Mammary epithelial cell (primary cell): ENCODE results near the gene TMEM140.

ENCODE experiments used
- EZH2 ChIP-seq: IDR thresholded peaks from 2 replicates; pipeline ENCODE4 v1.6.1; 2012; ENCODE audit warnings: low read length, inconsistent platforms, borderline replicate concordance
- TF ChIP-seq, protein P1 (sequence below), 2 donors: IDR thresholded peaks in 1 of 2; conservative IDR thresholded peaks in 1 of 2; 2 replicates each; pipeline ENCODE4 v1.5.1; 2011 to 2012; ENCODE audit warnings: inconsistent platforms in 2 of 2, low read length in 2 of 2, mild to moderate bottlenecking in 2 of 2, control low read depth in 1 of 2, low read depth in 1 of 2; ENCODE audit not compliant: insufficient read depth in 1 of 2; ENCODE audit errors: extremely low read depth in 1 of 2

DNA sequence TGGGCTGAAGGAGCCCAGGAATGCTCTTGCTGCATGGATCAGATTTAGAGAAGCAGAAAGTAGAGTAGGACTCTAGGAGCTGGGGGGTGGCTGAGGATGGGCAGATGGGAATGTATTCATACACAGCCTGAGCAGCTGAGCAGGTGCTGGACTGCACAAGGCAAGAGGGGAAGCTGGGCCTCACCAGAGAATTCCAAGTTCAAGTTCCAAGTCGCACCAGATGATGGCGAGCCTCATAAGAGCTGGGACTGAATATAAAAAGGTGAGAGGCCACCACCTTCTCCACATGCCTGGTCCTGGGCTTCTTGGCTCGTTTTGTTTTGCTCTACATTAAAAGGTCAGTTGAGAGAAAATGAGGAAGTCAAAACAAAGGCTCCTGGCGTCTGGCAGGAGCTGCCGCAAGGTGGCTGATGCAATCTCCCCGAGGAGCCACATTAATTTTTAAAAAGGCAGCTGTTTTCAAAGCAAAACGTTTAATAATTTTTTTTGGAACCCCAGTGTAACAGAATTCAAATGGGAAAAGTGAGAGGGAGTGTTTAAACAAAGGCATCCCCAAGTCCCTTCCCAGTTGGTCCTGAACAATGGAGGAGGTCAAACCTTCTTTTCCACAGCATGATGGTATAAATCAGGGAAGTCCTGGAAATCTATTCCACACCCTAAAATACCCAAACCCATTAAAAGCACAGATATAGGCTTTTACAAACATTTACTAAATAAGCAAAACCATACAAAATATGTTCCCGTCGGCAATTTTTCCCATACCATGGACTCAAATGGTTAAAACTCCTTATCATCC, 13.2 kb downstream of the TMEM140 start:
- TF ChIP-seq, protein P1, sequence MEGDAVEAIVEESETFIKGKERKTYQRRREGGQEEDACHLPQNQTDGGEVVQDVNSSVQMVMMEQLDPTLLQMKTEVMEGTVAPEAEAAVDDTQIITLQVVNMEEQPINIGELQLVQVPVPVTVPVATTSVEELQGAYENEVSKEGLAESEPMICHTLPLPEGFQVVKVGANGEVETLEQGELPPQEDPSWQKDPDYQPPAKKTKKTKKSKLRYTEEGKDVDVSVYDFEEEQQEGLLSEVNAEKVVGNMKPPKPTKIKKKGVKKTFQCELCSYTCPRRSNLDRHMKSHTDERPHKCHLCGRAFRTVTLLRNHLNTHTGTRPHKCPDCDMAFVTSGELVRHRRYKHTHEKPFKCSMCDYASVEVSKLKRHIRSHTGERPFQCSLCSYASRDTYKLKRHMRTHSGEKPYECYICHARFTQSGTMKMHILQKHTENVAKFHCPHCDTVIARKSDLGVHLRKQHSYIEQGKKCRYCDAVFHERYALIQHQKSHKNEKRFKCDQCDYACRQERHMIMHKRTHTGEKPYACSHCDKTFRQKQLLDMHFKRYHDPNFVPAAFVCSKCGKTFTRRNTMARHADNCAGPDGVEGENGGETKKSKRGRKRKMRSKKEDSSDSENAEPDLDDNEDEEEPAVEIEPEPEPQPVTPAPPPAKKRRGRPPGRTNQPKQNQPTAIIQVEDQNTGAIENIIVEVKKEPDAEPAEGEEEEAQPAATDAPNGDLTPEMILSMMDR (conservative IDR thresholded peaks at IDR 0.05 in 1 of 2, IDR thresholded peaks at IDR 0.05 in 1 of 2; ENCODE audit: extremely low read depth in 1 of 2, insufficient read depth in 1 of 2, low read depth in 1 of 2, low read length in 2 of 2) = no peak
- no peak for TF ChIP-seq EZH2
